Globus pallidus (tissue), 1 donor: ENCODE measurements around the gene MESD.
A peak's percentile ranks its signal among the peaks of the same experiment; 100 is the strongest.

Source experiments
- DNase-seq: peaks from one replicate; pipeline ENCODE4 v3.0.0-alpha.2; 2015; ENCODE audit warnings: low spot score

Gene MESD

DNA sequence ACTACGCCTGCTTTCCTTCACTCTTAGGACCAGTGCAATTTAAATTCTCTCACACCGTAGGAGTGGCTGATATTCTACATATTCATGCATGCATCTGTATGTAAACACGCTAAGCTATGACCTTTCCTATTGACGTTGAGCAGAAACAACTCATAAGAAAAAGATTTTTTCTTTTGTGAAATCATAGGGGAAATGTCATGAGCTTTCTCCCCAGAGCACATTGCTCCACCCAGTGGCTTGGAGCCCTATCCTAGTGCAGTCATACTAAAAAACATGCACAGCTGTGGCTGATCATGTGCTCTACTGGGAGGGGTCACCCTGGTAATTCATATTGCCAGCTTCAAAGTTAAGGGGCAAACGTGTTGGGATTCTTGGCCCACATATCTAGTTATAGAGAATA is 1.8 kb upstream of the MESD start:
- DNase-seq = peak; percentile 90

DNA sequence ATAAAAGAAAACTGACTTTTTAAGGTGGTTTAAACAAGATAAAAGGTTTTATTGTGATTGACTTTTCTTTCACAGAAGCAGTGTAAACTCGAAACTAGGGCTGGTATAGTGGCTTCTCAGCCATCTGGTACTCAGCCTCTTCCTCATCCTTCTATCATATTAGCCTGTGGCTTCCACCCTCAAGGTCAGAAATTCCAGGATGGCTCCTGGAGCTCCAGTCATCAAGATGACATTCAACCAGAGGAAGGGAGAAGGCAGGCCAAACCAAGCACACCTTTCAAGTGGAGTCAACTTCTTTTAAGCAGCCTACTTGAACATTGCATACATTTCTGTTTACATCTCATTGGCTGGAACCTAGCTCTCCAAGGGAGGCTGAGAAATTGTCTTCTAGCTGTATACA is 1.3 kb upstream of the MESD start:
- no peak for DNase-seq

DNA sequence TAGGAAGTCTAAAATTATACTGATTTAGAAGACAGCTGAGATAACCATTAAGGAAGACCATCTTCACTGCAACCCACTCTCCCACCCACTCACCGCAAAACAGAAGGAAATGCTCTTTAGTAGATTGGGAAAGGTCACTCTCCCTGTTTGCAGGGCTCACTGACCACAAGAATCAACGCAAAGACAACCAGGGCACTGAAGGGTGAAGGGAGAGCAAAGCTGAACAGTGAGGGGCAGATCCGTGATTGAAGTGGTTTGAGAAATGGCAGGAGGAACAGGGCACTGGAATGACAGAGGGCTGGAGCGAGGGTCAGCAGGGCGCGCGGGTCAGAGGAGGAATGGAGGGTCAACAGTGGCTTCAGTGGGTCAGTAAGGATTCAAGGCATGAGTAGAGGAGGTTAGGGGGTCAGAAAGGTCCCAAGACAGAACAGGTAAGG is 520 bp downstream of the MESD start:
- DNase-seq = no peak

DNA sequence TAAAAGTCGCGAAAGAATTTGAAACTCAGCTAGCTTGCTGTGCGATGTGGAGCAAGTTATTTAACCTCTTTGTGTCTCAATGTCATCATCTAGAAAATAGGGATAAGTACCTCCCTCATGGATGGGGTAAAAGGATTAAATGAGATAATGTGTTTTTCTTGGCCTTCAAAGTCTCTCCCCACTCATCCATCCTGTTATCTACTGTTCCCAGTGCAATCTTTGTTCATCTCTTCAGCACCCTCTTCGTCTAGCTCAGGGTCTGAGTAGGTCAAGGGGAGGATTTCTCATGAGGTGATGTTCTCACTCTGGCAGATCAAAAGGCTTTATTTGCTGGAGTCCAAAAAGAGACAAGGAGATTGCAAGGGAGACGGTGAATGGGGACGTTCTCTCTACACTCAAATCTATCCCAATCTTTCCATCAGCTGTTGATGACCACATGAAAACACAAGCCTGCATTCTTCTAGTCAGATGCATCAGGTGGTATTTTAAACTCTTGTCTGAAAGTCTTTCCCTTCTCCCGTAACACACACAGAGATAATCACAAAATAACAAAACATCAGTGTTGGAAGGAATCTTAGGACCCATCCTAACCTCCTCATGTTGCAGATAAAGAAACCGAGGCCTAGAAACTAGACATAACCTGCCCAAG is 1.3 kb downstream of the MESD start:
- no peak for DNase-seq

DNA sequence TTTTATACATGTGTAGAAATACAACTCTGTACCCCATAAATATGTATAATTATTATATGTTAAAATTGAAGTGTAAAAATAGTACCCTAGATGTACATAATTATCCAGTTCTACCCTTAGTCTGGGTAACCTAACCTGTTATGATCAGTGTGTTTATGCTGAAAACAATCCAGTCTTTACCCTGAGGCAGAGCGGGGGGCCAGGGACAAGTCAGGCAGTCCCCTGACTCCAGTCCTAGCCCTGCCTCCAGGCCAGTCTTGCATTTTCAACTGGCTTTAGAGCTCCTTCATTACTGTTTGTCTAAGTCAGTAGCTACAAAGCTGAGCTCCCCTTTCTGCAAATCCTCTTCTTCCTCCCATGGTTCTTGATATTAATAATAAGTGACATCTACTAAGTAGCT is 3.1 kb downstream of the MESD start:
- DNase-seq = no peak

DNA sequence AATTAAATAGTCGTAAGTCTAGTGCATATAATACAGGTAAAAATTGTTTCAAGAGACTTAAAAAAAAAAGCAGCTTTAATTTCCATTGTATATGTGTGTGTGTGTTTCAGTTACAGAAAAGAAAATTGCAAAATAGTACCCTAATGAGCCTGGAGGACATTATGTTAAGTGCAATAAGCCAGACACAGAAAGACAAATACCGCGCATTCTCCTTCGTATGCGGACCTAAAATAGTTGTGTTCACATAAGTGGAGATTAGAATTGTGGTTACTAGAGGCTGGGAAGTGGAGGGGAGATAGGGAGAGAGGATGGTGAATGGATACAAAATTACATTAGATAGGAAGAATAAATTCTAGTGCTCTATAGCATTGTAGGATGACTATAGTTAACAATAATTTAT is 3.6 kb downstream of the MESD start:
- no peak for DNase-seq

- no peak for DNase-seq
These were observed 4.8 kb downstream of the MESD start for GRCh38 chr15:80984856-80985255.

DNA sequence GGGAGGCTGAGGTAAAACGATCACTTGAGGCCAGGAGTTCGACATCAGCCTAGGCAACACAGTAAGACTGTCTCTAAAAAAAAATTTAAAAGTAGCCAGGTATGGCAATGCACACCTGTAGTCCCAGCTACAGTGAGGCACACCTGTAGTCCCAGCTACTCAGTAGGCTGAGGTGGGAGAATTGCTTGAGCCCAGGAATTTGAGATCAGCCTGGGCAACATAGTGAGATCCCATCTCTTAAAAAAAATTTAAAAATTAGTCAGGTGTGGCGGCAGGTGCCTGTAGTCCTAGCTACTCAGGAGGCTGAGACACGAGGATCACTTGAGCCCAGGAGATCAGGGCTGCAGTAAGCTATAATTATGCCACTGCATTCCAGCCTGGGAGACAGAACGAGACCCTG is 6.8 kb downstream of the MESD start:
- no peak for DNase-seq

- DNase-seq = no peak
These were observed 7.4 kb downstream of the MESD start for GRCh38 chr15:80982205-80982604.

DNA sequence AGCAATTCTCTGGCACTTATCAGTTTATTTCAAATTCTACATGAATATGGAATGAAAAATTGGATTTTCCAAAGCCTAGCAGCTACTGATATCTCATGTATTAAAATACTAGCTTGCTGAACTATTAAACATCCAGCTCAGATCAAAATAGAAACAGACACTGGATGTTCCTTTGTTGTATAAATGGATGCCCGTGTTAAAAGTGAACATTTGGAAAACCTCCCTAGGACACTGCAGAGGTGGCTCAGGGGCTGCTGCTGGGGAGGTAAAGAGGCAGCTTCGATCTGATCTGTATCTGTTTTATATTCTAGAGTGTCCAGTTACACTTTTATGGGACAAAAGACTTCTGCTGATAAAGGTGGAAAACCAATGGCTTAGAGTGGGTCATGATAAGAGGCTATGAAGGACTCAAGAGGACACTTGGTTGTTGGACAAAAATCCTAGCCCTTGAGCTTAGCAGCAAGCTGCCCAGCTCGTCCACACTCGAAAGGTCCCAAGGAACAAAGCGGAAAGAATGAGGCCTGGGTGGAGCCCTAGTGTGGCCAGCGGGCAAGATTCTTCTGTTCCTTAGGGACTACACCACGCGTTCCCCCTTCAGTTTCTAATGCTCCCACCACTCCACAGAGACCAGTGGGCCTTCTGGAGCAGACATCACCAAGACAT is 9.9 kb downstream of the MESD start:
- DNase-seq = no peak

DNA sequence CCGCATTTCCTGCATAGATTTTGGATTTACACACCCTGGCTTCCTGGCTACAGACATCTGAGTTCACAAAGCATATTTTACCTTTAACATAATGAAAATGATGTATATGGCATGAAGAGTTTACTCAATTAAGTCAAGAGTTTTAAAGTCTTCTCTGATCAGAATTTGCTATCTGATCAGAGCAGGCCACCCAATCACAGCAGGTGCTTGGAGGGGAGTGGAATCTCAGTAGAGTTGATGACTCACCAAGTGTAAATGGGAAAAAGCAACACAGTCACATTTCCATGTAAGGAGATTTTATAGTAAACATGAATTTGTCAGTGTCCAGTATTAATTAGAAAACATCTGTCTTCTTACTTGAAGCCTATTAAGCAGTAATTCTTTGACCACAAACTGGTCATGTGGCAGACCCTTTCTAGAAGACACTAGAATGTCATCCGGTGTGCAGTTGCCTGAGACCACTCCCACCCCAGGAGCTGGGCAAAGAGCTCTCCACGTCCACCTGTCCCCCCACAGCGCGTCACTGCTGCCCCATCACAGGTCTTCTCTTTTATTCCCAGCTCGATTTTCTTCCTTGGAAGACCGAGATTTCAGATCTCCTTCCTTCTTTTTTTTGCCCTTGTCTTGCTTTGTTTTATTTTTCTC is 10.8 kb downstream of the MESD start:
- no peak for DNase-seq

DNA sequence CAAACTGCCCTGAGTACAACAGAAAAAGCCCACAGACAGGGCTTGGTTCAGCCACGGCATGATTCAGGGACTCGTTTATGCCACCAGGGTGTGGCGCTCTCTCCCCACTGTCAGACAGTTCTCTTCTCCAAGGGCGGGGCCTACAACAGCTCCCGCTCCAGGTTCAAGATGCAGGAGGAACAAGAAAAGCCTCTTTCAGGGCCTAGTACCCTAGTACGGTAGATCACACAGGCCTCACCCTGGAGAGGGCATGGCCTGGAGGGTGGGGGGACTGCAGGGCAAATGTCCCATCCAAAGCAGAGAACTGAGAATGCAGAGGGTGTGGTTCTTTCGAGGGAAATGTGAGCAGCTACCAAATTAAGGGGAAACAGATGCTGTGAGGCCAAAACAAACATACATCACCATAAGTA is 12.0 kb downstream of the MESD start:
- DNase-seq = peak; percentile 82

DNA sequence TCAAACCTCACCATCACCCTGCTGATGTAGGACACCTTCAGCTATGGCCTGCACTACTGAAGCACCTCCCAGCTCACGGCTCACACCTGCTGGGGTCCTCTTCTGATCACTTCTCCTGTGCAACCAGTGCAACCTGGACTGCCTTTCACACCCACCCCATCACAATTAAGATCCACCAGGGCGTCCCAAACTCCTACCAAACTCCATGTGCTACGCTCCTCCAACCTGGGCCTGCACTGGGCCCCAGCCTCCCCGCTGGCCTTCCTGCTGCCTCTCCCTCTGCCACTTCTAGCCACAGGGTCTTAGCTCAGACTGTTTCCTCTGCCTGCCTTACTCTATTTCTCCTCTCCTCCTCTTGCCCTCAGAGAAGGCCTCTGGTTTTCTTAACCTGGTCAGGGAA is 12.8 kb downstream of the MESD start:
- DNase-seq = no peak

- no peak for DNase-seq
These were observed 14.7 kb downstream of the MESD start for GRCh38 chr15:80974914-80975313.

DNA sequence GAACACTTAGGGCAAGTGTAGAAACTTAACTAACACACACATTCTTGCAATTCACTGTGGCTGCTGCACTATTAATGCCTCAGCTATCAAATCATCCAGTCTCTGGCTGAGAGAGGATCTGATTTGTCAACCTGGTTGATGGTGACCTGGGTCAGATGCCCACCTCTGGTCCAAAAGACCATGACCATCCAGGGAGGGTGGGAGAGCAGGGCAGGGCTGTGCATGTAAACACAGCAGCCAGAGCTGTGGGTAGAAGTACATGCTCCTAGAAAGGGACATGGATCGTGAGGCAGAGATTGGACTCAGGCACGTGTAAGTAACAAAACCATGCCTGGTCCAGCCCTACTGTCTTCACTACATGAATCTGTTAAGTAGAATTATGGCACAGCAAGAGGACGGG is 17.3 kb downstream of the MESD start:
- DNase-seq = no peak

DNA sequence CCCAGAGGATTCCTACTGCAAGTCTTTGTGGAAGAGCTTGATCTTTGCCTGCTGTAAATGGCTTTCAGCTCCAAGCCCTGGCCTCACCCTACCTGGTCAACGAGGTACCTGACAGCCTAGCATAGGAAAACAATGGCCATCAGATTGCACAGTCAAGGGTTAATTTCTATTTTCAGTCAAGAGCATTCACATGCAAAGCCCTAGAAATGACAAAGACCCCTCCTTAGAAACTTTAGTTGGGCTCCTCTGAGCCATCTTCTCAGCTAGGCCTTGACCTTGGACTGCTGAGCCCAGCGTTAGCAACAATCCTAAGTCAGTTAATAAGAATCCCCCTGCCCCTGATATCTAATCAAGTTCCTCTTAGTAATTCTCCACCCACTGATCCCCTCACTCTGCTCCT is 18.5 kb downstream of the MESD start:
- DNase-seq = no peak

DNA sequence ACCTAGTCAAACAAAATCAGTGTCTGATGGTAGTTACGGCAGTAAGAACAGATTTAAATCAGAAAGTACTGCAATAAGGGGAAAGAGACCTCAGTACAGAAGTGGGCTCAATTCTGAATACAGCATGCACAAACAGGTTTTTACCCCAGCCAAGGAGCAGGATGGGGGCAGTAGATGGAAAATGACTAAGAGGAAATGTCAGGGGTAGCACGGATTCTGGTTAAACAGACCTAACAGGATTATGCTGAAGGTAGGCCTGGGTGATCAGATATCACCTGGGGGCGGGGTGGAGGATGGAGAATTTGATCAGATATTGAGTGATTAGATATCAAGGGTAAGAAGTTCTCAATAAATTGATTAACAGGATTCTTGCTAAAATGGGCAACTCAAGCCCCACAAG is 19.0 kb downstream of the MESD start:
- DNase-seq = no peak

DNA sequence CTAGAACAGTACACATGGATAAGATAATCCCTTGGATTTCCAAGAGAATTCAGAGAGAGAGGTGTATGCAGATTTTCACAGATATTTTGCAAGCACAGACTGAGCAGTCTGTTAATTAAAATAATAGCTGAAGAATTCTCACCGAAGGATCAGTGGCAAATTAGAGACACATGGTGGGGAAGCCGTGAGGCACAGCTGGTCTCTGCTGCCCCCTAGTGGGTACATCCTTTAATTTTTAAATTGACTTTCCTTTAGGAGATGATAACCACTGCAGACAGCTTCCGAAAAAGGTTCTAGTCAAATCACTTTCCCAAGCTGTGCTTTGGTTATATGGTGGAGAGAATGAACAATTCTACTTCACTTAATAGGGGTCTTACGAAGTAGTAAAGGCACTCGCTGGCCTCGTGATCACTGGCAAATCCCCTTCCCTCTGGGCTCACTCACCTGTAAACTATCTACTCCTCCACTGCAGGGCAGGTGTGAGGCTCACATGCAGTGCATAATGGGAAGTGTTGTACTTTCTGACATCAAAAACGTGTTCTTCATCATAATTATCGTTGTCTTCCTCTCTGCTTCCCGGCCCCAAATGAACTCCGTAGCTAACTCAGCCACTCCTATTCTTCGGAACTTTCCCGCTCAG is 19.5 kb downstream of the MESD start:
- DNase-seq = peak; percentile 64

DNA sequence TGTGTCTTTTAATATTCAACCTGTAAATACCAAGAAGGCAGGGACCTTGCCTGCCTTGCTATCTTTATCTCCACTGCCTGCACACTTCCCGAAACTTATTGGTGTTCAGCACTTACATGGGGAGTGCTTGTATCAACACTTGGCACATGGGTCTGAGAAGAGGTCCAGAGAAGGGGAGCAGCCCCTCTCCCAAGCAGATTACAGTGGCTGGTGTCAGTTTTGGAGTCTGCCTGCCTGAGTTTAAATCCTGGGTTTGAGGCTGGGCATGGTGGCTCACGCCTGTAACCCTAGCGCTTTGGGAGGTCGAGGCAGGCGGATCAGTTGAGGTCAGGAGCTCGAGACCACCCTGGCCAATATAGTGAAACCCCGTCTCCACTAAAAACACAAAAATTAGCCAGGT is 20.3 kb downstream of the MESD start:
- no peak for DNase-seq

DNA sequence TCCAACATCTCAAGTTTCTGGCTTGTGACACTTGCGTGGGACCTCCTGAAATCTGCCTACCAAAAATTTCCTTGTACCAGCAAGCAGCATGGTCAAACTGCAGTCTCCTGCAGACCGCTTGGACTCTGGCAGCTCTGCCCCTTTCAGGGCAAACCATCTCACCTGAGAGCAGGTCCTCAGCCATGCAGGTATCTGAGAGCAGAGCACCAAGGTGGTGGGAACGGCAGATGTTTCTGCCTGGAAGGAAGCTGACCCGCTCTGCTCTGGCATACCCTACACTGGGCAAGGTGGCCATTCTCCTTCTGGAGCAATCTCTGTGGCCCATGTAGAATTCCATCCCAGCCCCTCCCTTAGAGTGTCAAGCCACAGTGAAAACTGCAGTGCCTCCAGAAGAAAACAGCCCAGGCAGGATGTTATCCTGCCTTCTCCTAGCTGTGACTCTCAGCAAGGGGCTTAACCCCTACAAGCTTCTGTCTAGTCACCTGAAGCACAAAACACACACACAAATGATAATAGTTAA is 21.6 kb downstream of the MESD start:
- DNase-seq = no peak

DNA sequence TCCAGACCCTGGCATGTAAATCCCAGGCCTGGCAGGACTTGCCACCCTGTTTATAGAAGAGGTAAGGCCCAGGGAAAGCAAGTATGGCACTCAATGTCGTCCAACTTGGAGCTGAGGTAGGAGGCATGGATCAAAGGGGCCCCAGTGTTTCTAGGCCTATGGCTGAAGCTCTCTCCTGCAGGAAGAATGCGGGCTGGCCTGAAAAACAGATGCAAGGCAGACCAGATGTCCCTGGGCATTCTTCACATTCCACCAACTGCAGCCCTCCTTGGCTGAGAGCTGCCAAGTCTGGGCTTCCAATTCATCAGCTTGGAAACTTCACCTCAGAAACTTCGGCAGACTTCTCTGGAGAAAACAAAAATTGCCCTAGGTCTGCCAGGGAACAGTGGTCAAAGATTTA is 22.2 kb downstream of the MESD start:
- no peak for DNase-seq

- no peak for DNase-seq
These were observed 23.0 kb downstream of the MESD start for GRCh38 chr15:80966431-80967197.
